GM12878 (cell line): Measurements from ENCODE around the gene MYLK3. TPM values are rescaled to one million over a fixed set of nuclear protein-coding genes. Genes with fewer than 3 reads are reported as not detected.

Source experiments
- ATAC-seq: fragments of 200-7000 bp; cut with Tn5 transposase; 3 replicates; pipeline ENCODE4 v1.9.1; 2020; ENCODE audit warnings: mild to moderate bottlenecking, moderate library complexity
- BruUV-seq: library from RNA; stranded (reverse); fragments of 400-500 nt; replicated peaks from 2 replicates; lab custom pipeline; 2021; lab: Mats Ljungman, UMichigan
- CTCF ChIA-PET: fragments of 300-600 bp; sonication (Branson Sonifier 250); formaldehyde crosslinking; extraction: SDS; loops from one replicate; lab custom pipeline; 2021; ENCODE audit warnings: inconsistent platforms; lab: Yijun Ruan, JAX
- POLR2A ChIA-PET: fragments of 350-600 bp; formaldehyde crosslinking; extraction: SDS; loops from one replicate; lab custom pipeline; 2021; ENCODE audit warnings: inconsistent platforms; lab: Charles Lee
- RAD21 ChIA-PET: fragments of 300-600 bp; sonication (Branson Sonifier 250); formaldehyde crosslinking; loops from one replicate; lab custom pipeline; 2023; ENCODE audit warnings: antibody characterized with exemption; ENCODE audit not compliant: unreplicated experiment; lab: Charles Lee
- SMC1A ChIA-PET: fragments of 300-600 bp; sonication (Branson Sonifier 250); formaldehyde crosslinking; loops from one replicate; lab custom pipeline; 2023; ENCODE audit not compliant: unreplicated experiment, uncharacterized antibody; lab: Charles Lee
- DNase-seq: peaks from one replicate; pipeline ENCODE4 v3.0.0-alpha.2; 2011; ENCODE audit warnings: low read depth, low spot score
- FAIRE-seq: peaks from 3 replicates; lab custom pipeline; 2011; peaks lifted over from hg19 to GRCh38; lab: Jason Lieb, UNC
- H2AFZ ChIP-seq: 2 replicates; pipeline ENCODE4 v1.6.0; 2011; ENCODE audit warnings: low read depth, low read length, control low read depth; ENCODE audit not compliant: control insufficient read depth
- H3K27ac ChIP-seq: 2 replicates; pipeline ENCODE4 v1.5.1; 2011; ENCODE audit warnings: control low read depth; ENCODE audit not compliant: control insufficient read depth, insufficient read depth
- H3K27me3 ChIP-seq, 2 experiments: replicated peaks in 1 of 2; 2 replicates each; pipeline versions ENCODE4 v1.6.0 to v1.6.1; 2011; ENCODE audit warnings: low read length in 1 of 2; ENCODE audit not compliant: control insufficient read depth in 2 of 2, insufficient read depth in 2 of 2
- H3K36me3 ChIP-seq, 2 experiments: 2 replicates each; pipeline ENCODE4 v1.5.1; 2011; ENCODE audit warnings: low read length in 1 of 2; ENCODE audit not compliant: control insufficient read depth in 2 of 2, insufficient read depth in 2 of 2
- H3K4me1 ChIP-seq: 2 replicates; pipeline ENCODE4 v1.6.1; 2011; ENCODE audit warnings: mild to moderate bottlenecking, low read length, moderate library complexity, mixed read lengths; ENCODE audit not compliant: control insufficient read depth, insufficient read depth
- H3K4me2 ChIP-seq: 2 replicates; pipeline ENCODE4 v1.6.0; 2011; ENCODE audit warnings: control low read depth; ENCODE audit not compliant: control insufficient read depth, insufficient read depth
- H3K4me3 ChIP-seq: fragments of 200-600 bp; sonication (generic); 2 replicates; pipeline ENCODE4 v1.5.1; 2016
- H3K79me2 ChIP-seq: 2 replicates; pipeline ENCODE4 v1.6.0; 2011; ENCODE audit warnings: low read length; ENCODE audit not compliant: control insufficient read depth, insufficient read depth
- H3K9ac ChIP-seq: 2 replicates; pipeline ENCODE4 v1.8.0; 2011; ENCODE audit warnings: low read length, control low read depth, mixed read lengths; ENCODE audit not compliant: control insufficient read depth, insufficient read depth
- H3K9me3 ChIP-seq: replicated peaks from 3 replicates; pipeline ENCODE4 v1.5.1; 2011; ENCODE audit warnings: mild to moderate bottlenecking, low read length; ENCODE audit not compliant: control insufficient read depth, insufficient read depth
- H4K20me1 ChIP-seq: 2 replicates; pipeline ENCODE4 v1.6.0; 2011; ENCODE audit not compliant: control insufficient read depth, insufficient read depth
- ASH2L ChIP-seq: fragments of 300-600, 200-600 bp; sonication (generic); IDR thresholded peaks from 2 replicates; pipeline ENCODE4 v1.6.1; 2017; ENCODE audit warnings: low read depth, mild to moderate bottlenecking, borderline replicate concordance
- ATF7 ChIP-seq: fragments of 450-650 bp; IDR thresholded peaks from 2 replicates; pipeline ENCODE4 v1.6.1; 2016; ENCODE audit warnings: low read depth, mild to moderate bottlenecking
- BCL11A ChIP-seq: IDR thresholded peaks from 2 replicates; pipeline ENCODE4 v1.6.1; 2011; ENCODE audit warnings: low read depth, low read length
- EED ChIP-seq: sonication (generic); IDR thresholded peaks from 2 replicates; pipeline ENCODE4 v1.6.1; 2016; ENCODE audit warnings: antibody characterized with exemption, low read depth
- GATAD2B ChIP-seq: fragments of 450-650 bp; conservative IDR thresholded peaks from 2 replicates; pipeline ENCODE4 v1.6.1; 2017; ENCODE audit warnings: low read depth, mild to moderate bottlenecking, moderate library complexity
- JUND ChIP-seq: IDR thresholded peaks from 2 replicates; pipeline ENCODE4 v1.6.1; 2012; ENCODE audit warnings: low read depth, mild to moderate bottlenecking, low read length, improper control_type of control experiment, moderate library complexity
- PAX5 ChIP-seq: IDR thresholded peaks from 2 replicates; pipeline ENCODE4 v1.6.1; 2011; ENCODE audit warnings: low read depth, low read length, borderline replicate concordance
- POU2F2 ChIP-seq: IDR thresholded peaks from 3 replicates; pipeline ENCODE4 v1.6.1; 2011; ENCODE audit warnings: low read depth, mild to moderate bottlenecking, low read length, borderline replicate concordance
- RELA ChIP-seq: fragments of 450-650 bp; IDR thresholded peaks from 2 replicates; pipeline ENCODE4 v1.8.0; 2014; ENCODE audit warnings: borderline replicate concordance; ENCODE audit not compliant: partially characterized antibody
- SP1 ChIP-seq: IDR thresholded peaks from one replicate; pipeline ENCODE4 v1.6.1; 2011; ENCODE audit warnings: low read depth, low read length
- SUZ12 ChIP-seq: fragments of 200-600 bp; sonication (generic); IDR thresholded peaks from one replicate; pipeline ENCODE4 v1.6.1; 2018; ENCODE audit warnings: antibody characterized with exemption, mild to moderate bottlenecking; ENCODE audit not compliant: unreplicated experiment
- TARDBP ChIP-seq: IDR thresholded peaks from 2 replicates; pipeline ENCODE4 v1.6.1; 2016; ENCODE audit warnings: borderline replicate concordance
- TBL1XR1 ChIP-seq: IDR thresholded peaks from 2 replicates; pipeline ENCODE4 v1.6.1; 2012; ENCODE audit warnings: low read depth, low read length, improper control_type of control experiment
- TCF3 ChIP-seq: IDR thresholded peaks from 2 replicates; pipeline ENCODE4 v1.6.1; 2012; ENCODE audit warnings: low read depth, mild to moderate bottlenecking, low read length, borderline replicate concordance; ENCODE audit not compliant: insufficient read depth
- TCF7 ChIP-seq: IDR thresholded peaks from 2 replicates; pipeline ENCODE4 v1.6.1; 2014; ENCODE audit warnings: antibody characterized with exemption, borderline replicate concordance
- YBX1 ChIP-seq: fragments of 450-650 bp; IDR thresholded peaks from 2 replicates; pipeline ENCODE4 v1.6.1; 2016; ENCODE audit warnings: antibody characterized with exemption
- ZNF622 ChIP-seq: fragments of 450-650 bp; IDR thresholded peaks from 2 replicates; pipeline ENCODE4 v1.6.1; 2017; ENCODE audit warnings: mild to moderate bottlenecking, inconsistent platforms
- WGBS: methylation state at CpG from one replicate; pipeline ENCODE4 v1.1.6; 2016; ENCODE audit warnings: low lambda C conversion rate; ENCODE audit not compliant: insufficient replicate concordance, insufficient coverage; ENCODE audit errors: missing lambda C conversion rate; 5-methylcytosine and 5-hydroxymethylcytosine counted together
- in situ Hi-C: fragments of 300-500 bp; cut with MboI; formaldehyde crosslinking; loops from 9 replicates; pipeline ENCODE4 v1.14.3; 2018; ENCODE audit warnings: mixed read lengths
- intact Hi-C: fragments of 100-400 bp; cut with micrococcal nuclease; formaldehyde crosslinking; loops from one replicate; pipeline ENCODE4 v1.14.2; 2022; ENCODE audit not compliant: unreplicated experiment
- polyA plus RNA-seq, 11 experiments: library from polyadenylated mRNA; depleted of rRNA in 4 of 11; unstranded in 6 of 11; stranded (reverse) in 5 of 11; fragments of >200 nt; fragmentation: Nextera tagmentation in 4 of 11; fragmentation: Illumina TruSeq in 1 of 11; extraction: Ambion mirVana in 4 of 11; extraction: Trizol in 1 of 11; gene quantifications; 1 replicate in 1 of 11; 2 replicates in 10 of 11; pipeline versions ENCODE4 v1.2.1 to v1.2.3, GENCODE V29; 2011 to 2016; ENCODE audit warnings: inconsistent platforms in 2 of 11, missing spikeins in 2 of 11, low read depth in 1 of 11
- total RNA-seq, 4 experiments: library from RNA; depleted of rRNA in 3 of 4; stranded (reverse); fragments of >200 nt in 3 of 4; fragmentation: Illumina TruSeq in 1 of 4; extraction: Trizol in 1 of 4; gene quantifications; 2 replicates each; pipeline versions ENCODE4 v1.2.1 to v1.2.3, GENCODE V29; 2013 to 2021
- TF ChIP-seq, protein P1 (sequence below): IDR thresholded peaks from 2 replicates; pipeline ENCODE4 v1.6.1; 2012; ENCODE audit warnings: low read depth, low read length, improper control_type of control experiment
- TF ChIP-seq, protein P2 (sequence below): fragments of 450-650 bp; IDR thresholded peaks from 2 replicates; pipeline ENCODE4 v1.6.1; 2017; ENCODE audit warnings: mild to moderate bottlenecking, moderate library complexity

The MYLK3 gene
- total and polyA plus RNA-seq, 10 of the 15 experiments (the other 5 are each of a cell fraction or from before 2014, with no cell fraction given): 0.02 to 0.46 (median 0.17) TPM

DNA sequence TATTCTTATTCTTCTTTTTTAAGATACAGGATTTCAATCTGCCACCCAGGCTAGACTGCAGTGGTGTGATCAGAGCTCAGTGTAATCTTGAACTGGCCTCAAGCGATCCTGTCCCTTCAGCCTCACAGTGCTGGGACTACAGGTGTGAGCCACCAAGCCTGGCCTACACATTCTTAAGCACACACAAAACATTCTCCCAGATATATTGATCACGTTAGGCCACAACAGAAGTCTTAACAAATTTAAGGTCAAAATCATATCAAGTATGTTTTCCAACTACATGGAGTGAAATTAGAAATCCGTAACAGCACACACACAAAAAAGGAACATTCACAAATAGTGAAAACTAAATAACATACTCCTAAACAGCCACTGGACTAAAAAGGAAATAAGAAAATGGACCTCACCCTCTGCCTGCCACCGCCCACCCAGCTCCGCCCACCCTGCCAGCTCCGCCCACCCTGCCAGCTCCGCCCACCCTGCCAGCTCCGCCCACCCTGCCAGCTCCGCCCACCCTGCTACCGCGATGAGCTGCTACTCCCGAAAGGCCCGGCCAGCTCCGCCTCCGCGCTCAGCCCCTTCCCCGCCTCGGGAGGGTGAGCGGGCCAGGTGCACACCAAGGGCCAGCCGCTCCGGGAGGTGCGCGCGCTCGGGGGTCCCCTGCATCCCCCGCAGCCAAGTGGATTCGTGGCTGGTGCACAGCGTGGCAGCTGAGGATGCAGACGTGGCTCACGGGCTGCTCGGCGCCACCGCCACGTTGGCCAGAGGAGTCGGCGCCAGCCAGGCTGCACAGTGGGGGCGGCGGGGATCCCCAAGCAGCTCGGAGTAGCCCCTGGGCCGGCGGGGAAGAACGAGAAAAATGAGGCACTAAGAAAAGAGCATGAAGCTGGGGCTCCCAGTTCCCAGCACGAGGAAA is 41.6 kb upstream of the MYLK3 start:
- H3K9ac ChIP-seq: peak overlapping the region; percentile 70
- TF ChIP-seq BCL11A: no peak
- no peak for TF ChIP-seq ZNF622
- no peak for TF ChIP-seq TCF7
- peak; percentile 87 for TF ChIP-seq TCF3
- TF ChIP-seq PAX5: peak; percentile 45; the same call in 1 of the 2 replicates
- TF ChIP-seq JUND: no peak
- TF ChIP-seq TBL1XR1: no peak
- peak; percentile 80 for TF ChIP-seq RELA
- no peak for TF ChIP-seq YBX1
- peak; percentile 62; the same call in 1 of the 2 replicates for TF ChIP-seq EED
- TF ChIP-seq SUZ12: no peak
- peak; percentile 8 for TF ChIP-seq SP1
- TF ChIP-seq ATF7: no peak
- TF ChIP-seq ASH2L: no peak; the same call in 1 of the 2 replicates
- TF ChIP-seq, protein P1, sequence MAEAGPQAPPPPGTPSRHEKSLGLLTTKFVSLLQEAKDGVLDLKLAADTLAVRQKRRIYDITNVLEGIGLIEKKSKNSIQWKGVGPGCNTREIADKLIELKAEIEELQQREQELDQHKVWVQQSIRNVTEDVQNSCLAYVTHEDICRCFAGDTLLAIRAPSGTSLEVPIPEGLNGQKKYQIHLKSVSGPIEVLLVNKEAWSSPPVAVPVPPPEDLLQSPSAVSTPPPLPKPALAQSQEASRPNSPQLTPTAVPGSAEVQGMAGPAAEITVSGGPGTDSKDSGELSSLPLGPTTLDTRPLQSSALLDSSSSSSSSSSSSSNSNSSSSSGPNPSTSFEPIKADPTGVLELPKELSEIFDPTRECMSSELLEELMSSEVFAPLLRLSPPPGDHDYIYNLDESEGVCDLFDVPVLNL: no peak
- TF ChIP-seq TARDBP: no peak; the same call in 1 of the 2 replicates
- peak; percentile 67; the same call in 2 of the 3 replicates for TF ChIP-seq POU2F2
- TF ChIP-seq, protein P2, sequence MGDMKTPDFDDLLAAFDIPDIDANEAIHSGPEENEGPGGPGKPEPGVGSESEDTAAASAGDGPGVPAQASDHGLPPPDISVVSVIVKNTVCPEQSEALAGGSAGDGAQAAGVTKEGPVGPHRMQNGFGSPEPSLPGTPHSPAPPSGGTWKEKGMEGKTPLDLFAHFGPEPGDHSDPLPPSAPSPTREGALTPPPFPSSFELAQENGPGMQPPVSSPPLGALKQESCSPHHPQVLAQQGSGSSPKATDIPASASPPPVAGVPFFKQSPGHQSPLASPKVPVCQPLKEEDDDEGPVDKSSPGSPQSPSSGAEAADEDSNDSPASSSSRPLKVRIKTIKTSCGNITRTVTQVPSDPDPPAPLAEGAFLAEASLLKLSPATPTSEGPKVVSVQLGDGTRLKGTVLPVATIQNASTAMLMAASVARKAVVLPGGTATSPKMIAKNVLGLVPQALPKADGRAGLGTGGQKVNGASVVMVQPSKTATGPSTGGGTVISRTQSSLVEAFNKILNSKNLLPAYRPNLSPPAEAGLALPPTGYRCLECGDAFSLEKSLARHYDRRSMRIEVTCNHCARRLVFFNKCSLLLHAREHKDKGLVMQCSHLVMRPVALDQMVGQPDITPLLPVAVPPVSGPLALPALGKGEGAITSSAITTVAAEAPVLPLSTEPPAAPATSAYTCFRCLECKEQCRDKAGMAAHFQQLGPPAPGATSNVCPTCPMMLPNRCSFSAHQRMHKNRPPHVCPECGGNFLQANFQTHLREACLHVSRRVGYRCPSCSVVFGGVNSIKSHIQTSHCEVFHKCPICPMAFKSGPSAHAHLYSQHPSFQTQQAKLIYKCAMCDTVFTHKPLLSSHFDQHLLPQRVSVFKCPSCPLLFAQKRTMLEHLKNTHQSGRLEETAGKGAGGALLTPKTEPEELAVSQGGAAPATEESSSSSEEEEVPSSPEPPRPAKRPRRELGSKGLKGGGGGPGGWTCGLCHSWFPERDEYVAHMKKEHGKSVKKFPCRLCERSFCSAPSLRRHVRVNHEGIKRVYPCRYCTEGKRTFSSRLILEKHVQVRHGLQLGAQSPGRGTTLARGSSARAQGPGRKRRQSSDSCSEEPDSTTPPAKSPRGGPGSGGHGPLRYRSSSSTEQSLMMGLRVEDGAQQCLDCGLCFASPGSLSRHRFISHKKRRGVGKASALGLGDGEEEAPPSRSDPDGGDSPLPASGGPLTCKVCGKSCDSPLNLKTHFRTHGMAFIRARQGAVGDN: peak; percentile 76
- peak; percentile 86 for TF ChIP-seq GATAD2B

More for the DNA sequence above, 41.6 kb upstream of the MYLK3 start:
- Histone ChIP-seq H3K27me3 (no peaks in the 10 kb centered on the region), H2AFZ (peak overlapping the region; percentile 85), H3K27ac (peak overlapping the region; percentile 91), H3K4me3 (peak overlapping the region; percentile 73), H3K9me3 (peaks cover 11% of the 10 kb centered on the region; the same call in 2 of the 3 replicates), H3K4me2 (peak overlapping the region; percentile 99), H3K4me1 (peaks cover 43% of the 10 kb centered on the region), H4K20me1 (no peaks in the 10 kb centered on the region), H3K79me2 (peaks cover 5% of the 10 kb centered on the region; the same call in 1 of the 2 replicates), H3K36me3 (no peaks in the 10 kb centered on the region; a peak in 1 of 4 replicates)
- RAD21 ChIA-PET: interaction anchor here (0.6 to 4.8 kb wide), 20 partner anchors 11 to 116 kb away, joined by 3 to 30 read pairs (median 5); partner anchors contain the start of gene C16orf87
- CTCF ChIA-PET: interaction anchor here (1.0 to 8.9 kb wide), 9 partner anchors 11 to 116 kb away, joined by 3 to 79 read pairs (median 7); no protein-coding TSS in a partner anchor
- in situ Hi-C loops: no loop called here
- SMC1A ChIA-PET: interaction anchor here (0.9 to 6.8 kb wide), 16 partner anchors 11 to 116 kb away, joined by 3 to 40 read pairs (median 6); partner anchors contain the start of gene C16orf87
- DNase-seq: peak; percentile 57
- POLR2A ChIA-PET: interaction anchor here (0.5 to 3.3 kb wide), 12 partner anchors 10 to 1542 kb away, joined by 3 to 20 read pairs (median 6); partner anchors contain the start of gene C16orf87
- ATAC-seq: peak; percentile 93
- WGBS: 1% methylated on average over 37 of the region's 43 CpGs
- FAIRE-seq: no peak
- TSS peak; percentile 97 for BruUV-seq
- intact Hi-C loops: loop anchor here (5.0 kb wide), 2 partner anchors 38 to 102 kb away; partner anchors contain the start of genes ORC6 and VPS35
